ENCODE results near the gene CARD11.
A peak's percentile ranks its signal among the peaks of the same experiment; 100 is the strongest.

Gene CARD11

DNA sequence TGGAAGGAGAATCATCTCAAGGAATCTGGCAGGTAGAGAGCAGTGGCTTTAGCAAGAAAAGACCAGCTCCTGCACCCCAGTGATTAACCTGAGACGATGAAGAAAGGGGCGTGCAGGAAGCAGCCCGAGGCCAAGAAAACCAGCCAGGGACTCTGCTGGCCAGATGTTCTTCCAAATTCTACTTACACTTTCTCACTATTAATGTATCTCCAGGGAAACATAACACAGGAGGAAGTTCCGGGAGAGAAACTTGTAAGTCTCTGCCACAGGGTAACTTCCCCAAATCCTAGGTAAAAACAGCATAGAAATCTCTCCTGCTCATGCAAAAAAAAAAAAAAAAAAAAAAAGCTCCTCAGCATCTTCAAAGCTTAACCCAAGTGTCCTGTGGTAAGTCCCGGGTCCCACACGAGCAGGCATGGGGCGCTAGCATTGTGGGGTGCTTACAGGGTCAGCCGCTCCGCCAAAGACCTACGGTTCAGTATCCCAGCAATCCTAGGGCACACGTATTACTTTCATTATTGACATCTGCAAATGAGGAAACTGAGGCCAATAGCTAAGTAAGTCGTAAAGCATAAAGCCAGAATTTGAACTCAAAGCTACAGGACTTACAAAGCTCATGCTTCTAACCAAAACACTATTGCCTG, 102.3 kb downstream of the CARD11 start:
- no peak for DNase-seq (ENCODE audit: low read depth in 2 of 2)

DNA sequence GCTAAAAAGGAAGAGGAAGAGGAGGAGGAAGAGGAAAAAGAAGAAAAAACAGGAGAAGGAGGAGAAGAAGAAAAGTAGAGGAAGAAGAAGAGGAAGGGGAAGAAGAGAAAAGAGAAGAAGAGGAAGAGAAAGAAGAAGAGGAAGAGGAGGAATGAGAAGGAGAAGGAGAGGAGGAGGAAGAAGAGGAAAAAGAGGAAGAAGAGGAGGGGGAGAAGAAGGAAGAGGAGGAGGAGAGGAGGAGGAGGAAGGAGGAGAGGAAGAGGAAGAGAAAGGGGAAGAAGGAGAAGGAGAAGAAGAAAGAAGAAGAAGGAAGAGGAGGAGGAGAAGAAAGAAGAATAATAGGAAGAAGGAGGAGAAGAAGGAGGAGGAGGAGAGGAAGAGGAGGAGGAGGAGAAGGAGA, 103.2 kb downstream of the CARD11 start:
- DNase-seq (ENCODE audit: low read depth in 2 of 2) = no peak

DNA sequence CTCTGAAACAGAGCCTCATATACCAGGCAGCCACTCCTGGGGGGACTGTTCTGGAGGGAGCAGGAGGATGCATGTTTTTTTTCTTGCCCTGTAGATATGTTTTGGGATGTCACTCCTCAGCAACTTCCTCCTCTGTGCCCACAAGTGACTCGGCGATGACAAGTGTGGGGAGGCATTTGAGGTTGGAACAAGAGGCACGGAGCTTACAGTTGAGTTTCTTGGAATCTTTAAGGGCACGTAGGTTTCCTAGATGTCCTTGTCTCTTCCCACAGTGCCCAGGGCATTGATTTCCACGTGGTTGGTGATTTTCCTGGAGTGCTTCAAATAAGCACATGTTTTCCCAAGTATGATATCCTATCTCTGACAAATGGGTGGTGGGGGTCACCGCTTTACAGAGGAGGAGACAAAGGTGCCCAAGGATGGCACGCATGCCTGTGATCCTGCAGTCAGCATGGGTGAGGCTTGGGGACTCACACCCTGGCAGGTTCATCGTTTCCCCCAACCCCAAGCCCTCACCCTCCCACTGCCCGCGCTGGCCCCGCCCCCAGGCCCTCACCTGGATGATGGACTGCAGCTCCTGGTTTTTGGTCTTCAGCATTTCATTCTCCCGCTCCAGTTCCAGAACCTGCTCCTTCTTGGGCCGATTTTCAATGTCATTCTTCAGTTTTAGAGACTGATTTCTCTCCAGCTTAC, 104.3 kb downstream of the CARD11 start:
- no peak for DNase-seq (ENCODE audit: low read depth in 2 of 2)

DNA sequence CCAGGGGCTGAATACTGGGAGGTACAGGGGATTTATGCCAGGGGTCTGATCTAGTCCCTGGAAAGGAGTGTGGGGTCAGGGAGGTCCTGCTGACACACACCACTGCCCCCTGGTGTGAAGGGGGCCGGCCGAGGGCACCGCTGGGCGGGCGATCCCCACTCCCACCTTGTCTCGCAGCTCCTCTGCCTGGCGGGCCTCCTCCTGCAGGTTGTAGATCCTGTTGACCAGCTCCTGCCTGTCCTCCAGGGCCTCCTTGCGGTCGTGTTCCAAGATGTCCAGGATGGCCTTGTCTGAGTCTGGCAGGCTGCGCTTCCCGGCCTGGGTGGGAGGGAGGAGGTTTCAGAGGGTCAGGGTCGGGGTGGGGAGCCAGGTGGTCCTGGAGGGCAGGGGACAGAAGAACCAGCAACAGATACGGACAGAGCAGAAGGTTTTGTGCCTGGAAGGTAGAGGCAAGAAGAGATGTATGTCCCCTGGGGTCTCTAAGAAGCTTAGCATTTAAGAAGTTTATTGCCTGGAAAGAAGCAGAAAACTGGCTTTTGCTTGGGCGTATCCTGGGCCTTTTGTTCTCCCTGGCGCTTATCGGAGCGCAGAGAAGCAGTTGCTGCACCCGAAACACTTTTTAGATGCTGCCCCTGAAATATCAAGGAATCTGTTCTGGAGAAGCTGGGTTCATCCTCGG, 105.0 kb downstream of the CARD11 start:
- no peak for DNase-seq (ENCODE audit: low read depth in 2 of 2)

DNA sequence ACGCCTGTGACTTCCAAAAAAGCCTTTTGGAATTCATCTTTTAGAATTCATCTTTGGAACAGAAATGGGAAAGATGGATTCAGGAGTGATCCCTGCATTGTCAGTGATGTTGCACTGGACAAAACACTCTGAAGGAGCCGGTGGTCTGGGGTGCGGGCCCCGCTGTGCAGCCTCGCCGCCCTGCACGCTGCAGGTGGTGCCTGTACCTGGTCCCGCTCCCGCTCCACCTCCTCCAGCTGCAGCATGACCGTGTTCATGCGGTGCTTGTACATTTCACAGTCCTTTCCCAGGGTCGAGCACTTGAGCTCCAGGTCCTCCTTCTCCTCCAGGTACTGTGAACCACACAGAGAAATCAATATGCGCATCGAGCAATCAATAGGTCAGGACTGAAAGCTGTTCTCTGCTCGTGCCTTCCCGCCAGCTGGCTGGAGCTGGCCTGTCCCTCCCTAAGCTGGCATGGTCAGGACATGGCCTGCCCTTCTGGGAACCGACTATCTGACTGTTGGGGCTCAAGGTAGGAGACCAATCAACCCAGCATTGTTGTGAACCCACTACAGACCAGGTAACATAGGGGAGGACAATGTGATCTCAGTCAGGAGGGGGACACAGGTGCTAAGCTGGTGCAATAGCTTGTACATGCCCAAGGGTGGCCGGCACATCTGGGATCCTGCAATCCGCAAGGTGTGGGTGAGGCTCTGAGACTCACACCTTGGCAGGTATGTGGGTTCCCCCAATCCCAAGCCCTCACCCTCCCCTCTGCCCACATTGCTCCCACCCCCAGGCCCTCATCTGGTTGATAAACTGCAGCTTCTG, 105.8 kb downstream of the CARD11 start:
- DNase-seq (ENCODE audit: low read depth in 2 of 2) = no peak

GRCh38 chr7:2936891-2937580, 106.6 kb downstream of the CARD11 start:
- no peak for DNase-seq (ENCODE audit: low read depth in 2 of 2)

GRCh38 chr7:2936301-2936700, 107.4 kb downstream of the CARD11 start:
- DNase-seq (ENCODE audit: low read depth in 2 of 2) = no peak

- no peak for DNase-seq (ENCODE audit: low read depth in 2 of 2)
Measured at GRCh38 chr7:2934984-2935740, 108.5 kb downstream of the CARD11 start.

DNA sequence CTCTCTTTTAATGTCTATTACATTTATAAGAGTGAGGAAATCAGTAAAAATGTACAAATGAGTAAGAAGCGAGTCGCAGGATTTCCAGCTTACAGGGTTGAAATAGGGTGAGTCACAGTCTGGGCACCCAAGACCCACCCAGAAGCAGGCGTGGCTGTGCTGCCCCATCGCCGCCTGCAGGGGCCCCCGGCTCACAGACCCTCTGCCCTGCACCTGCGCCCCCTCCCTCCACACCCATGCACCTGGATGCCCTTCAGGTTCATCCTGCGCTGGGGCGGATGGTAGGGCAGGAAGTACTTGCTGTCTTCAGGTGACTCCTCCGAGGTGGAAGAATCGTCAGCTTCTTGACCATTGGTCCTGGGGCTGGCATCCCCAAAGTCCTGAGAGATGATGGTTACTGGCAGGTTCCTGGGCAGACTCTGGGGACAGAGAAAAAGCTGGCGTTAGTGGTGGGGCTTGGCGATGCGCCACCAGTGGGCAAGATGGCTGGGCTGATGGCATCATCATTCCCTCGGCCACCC, 109.4 kb downstream of the CARD11 start:
- peak; percentile 29 to 42 for DNase-seq (ENCODE audit: low read depth in 2 of 2)

GRCh38 chr7:2932402-2933251, 111.0 kb downstream of the CARD11 start:
- no peak for DNase-seq (ENCODE audit: low read depth in 2 of 2)

- DNase-seq (ENCODE audit: low read depth in 2 of 2) = no peak
Measured at GRCh38 chr7:2931034-2931415, 112.6 kb downstream of the CARD11 start.

DNA sequence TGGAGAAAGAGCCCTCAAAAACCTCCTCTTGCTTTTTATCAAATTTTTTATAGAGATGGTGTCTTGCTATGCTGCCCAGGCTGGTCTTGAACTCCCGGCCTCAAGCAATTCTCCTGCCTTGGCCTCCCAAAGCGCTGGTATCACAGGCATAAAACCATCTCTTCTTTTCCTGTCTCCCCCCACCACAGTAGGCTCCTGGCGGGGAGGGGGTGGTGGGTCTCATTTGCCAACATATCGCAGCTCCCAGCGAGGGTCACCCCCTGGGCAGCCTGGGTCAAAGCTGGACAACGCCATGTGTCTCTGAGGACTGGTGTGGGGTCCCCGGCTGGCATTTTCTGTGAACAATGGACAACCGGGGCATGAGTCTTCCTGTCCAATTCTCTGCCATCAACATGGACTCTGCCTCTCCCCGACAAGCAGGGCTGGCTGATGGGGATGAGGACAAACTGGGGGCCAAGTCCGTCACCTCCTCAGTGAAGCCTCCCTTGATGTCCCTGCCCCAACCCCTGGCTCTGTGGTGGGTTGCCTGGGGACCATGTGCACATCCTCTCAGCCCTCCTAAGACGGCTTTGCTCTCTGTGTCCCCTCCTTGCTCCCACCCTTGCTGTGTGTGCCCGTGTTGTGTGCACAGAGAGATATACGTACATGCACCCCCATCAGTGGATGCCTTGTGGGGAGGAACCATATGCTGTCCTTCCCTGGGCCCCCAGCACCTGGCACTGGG, 113.2 kb downstream of the CARD11 start:
- DNase-seq (ENCODE audit: low read depth in 2 of 2) = no peak

- no peak for DNase-seq (ENCODE audit: low read depth in 2 of 2)
Measured at GRCh38 chr7:2929321-2930201, 114.1 kb downstream of the CARD11 start.

GRCh38 chr7:2928613-2929311, 114.9 kb downstream of the CARD11 start:
- no peak for DNase-seq (ENCODE audit: low read depth in 2 of 2)

DNA sequence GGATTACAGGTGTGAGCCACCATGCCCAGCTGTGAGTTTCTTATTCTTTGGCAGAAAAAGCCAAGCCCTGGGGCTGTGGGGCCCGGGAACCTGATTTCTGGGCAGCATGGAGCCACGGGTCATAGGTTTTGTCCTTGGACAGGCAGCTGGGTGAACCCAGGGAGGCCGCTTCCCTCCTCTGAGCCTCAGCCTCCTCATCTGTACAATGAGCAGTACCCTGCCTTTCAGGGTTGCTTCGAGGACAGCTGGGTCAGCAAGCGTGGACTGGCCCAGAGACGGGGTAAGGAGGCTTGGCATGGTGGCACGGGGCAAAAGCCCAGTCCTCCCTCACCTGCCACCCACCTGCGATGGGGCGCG, 115.4 kb downstream of the CARD11 start:
- DNase-seq (ENCODE audit: low read depth in 2 of 2) = no peak

- DNase-seq (ENCODE audit: low read depth in 2 of 2) = no peak
Measured at GRCh38 chr7:2927592-2927991, 116.1 kb downstream of the CARD11 start.

DNA sequence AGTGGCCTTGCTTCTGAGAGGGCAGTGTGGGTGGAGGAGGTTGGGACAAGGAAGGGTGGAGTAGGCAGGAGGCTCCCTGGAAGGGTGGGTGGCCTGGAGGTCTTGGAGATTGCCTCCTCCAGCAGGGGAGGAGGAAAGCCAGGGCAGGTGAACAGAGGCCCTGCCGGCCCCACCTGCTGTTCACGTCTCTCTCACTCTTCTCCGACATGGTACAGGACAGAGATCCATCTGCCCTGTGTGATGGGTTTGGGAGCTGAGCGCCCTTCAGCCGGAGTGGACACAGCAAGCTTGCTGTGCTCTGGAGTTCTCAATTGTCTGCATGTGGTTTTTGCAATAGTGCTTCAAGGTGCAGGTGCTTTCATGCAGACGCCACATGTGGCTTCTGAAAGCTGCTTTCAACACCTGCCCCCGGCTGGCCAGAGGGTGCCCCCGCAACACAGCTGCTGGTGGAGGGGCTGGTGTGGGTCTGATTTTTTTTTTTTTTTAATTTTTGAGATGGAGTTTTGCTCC, 116.7 kb downstream of the CARD11 start:
- no peak for DNase-seq (ENCODE audit: low read depth in 2 of 2)

Data from stimulated activated CD4-positive, alpha-beta T cell treated with anti-CD3 and anti-CD28 coated beads, Interleukin-15, amount 100 ng/mL, for 48 hours (primary cell).